HG03108 (cell line): ENCODE data around the gene SEMA3F.

ENCODE experiments used
- ATAC-seq: cut with Tn5 transposase; IDR thresholded peaks from one replicate; pipeline ENCODE4 v1.9.1; 2021; ENCODE audit warnings: moderate library complexity; ENCODE audit not compliant: unreplicated experiment

SEMA3F gene

GRCh38 chr3:50169232-50169832 lies 14.2 kb downstream of the SEMA3F start:
- no peak for ATAC-seq

- ATAC-seq, result no peak
Observed at GRCh38 chr3:50169858-50170257, 14.7 kb downstream of the SEMA3F start.

DNA sequence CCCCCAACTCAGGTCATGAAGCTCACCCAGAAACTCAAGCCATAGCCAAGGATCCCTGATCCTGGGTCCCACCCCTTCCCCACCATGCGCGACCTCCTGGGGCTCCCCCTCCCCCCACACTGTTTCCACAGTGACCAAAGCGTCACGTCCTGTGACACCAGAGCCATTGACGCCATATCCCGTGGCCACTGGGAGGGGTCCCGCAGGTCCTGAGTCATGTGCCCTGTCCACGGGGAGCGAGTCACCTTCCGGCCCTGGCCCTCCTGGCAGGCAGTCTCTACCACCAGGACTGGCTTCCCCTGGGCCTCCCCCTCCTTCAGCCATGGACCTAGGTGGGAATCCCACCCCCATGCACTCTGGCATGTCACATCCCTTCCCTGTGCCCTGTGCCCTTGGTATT lies 15.6 kb downstream of the SEMA3F start:
- no peak for ATAC-seq

DNA sequence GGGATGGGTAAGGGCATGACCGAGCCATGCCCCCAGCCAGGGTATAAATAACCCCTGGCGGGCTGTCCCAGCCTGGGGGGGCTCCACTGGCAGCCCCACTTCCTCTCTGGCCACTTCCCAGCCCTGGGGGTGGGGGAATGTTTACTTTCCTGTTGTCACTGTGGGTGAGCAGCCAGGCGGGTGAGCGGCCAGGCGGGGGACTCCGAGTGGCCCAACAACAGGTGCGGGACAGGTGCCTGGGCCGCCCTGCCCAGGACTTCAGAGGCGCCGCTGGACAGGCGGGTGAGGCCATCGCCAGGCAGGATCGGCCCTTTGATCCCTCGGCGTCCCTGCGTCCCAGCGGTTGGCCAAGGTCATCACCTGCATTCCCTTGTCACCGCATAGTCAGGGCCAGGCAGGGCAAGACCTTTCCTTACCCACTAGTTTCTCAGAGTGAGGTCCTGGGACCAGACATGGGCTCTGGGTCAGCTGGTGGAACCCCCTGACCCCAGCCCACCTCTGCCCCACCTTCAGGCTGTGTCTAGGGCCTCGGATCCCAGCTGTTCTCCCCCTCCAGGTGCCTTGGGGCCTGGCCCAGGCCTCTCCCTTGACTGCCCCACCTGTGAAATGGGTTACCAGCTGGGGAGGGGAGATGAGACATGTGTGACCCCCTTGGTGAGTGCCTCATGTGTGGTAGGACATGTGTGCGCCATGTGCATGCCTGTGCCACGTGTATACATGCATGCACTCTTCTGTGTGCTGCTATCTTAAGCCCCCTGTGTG lies 16.6 kb downstream of the SEMA3F start:
- no peak for ATAC-seq

DNA sequence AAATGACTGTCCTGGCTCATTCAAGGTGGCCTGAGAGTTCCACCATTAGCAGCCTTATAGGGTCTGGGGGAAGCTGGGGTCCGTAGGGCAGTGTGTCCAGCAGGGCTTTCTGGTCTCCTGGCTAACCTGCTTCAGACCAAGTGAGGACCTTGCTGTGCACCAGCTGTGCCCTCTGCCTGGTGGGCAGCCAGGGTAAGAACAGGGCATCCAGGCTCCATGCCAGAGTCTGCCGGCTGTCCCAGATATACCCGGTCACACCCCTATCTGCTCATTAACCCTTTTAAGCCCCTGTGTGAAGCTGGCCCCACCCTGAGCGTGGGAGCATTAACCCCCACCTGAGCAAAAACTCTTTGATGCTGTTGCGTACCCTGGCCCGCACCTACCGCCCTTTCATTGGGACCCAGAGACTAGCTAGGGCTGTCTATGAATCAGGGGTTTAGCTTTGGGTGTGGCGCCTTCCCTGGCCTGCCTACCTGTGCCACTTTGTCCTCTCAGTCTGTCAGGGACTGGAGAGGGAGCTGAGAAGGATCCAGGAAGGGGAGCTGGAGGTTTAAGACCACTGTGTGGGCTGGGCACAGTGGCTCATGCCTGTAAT lies 17.6 kb downstream of the SEMA3F start:
- no peak for ATAC-seq

DNA sequence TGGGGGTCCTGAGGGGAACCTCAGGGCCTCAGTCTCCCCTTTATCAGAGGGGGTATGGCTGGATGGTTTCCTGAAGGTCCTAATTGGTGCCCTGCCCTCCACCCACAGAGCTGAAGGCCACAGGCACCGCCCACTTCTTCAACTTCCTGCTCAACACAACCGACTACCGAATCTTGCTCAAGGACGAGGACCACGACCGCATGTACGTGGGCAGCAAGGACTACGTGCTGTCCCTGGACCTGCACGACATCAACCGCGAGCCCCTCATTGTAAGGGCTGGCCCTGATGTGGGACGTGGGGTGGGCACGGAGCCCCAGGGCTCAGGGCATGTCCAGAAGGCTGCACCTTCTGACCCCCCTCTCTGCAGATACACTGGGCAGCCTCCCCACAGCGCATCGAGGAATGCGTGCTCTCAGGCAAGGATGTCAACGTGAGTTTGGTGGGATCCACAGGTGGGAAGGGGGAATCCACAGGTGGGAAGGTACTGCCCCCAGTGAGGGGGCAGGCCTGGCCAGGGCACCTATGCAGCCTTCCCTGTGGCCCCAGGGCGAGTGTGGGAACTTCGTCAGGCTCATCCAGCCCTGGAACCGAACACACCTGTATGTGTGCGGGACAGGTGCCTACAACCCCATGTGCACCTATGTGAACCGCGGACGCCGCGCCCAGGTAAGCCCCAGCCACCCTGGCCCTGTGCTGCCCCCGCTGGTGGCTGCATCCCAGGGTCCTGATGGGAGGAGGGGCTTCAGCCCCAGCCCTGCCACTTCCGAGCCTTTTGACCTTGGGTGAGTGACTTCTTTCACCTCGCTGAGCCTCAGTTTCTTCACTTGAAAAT lies 18.8 kb downstream of the SEMA3F start:
- ATAC-seq, result no peak

DNA sequence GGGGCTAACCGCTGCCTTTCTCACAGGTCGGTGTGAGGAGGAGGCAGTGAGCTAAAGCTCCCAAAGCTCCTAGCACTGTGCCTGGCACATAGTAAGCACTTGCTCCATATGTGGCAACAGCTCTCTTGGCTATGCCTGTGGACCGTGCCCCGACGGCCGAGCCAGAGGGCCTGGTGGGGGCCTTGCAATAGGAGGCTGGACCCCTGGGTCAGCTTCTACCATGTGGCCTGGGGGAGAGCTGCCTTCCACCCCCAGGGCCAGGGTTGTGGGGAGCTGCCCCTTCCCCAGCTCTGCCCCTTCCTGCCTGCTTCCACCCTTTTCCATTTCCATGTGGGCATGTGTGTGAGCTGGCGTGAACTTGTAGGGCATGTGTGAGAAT lies 19.4 kb downstream of the SEMA3F start:
- ATAC-seq, result no peak

- no peak for ATAC-seq
Observed at GRCh38 chr3:50174947-50175524, 19.9 kb downstream of the SEMA3F start.

DNA sequence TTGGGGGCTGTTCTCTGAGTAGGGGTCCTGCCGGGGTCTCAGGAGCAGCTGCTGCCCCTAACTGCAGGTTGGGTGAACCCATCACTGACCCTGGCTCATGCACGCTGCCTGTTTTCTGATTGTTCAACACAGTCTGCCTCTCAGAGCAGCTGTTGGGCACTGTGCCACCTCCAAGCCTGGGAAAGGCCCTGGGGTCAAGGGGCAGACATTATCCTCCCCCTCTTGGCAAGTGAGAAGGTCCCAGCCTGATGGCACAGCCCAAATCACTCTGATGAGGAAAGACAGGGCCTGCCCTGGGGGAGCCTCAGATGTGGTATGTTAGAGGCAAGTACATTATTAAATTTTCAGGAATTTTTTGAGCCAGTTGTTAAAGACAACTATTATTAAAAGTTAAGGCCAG lies 22.2 kb downstream of the SEMA3F start:
- no peak for ATAC-seq

DNA sequence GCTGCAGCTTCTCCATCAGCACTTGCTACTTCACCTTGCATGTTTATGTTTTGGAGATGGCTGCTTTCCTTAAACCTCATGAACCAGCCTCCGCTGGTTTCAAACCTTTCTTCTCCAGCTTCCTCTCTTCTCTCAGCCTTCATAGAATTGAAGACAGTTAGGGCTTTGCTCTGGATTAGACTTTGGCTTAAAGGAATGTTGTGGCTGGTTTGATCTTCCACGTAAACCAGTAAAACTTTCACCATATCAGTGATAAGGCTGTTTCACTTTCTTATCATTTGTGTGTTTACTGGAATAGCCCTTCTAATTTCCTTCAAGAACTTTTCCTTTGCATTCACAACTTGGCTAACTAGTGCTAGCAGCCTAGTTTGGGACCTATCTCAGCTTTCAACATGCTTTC lies 24.6 kb downstream of the SEMA3F start:
- ATAC-seq, result no peak

DNA sequence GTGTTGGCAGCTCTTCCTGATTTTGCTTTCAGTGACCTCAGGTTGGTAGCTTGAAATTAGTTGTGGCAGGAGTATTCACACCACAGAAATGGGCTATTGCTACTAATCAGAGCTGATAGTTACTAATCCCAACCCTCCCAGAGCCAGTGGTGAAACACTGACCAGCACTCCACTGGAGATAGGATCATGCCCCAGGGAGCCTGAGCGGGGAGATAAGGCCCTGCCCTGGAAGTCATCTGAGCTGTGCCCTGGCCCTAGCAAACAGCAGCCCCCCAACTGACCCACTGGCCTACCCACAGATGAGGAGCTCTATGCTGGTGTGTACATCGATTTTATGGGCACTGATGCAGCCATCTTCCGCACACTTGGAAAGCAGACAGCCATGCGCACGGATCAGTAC lies 26.9 kb downstream of the SEMA3F start:
- no peak for ATAC-seq

- ATAC-seq, result no peak
Observed at GRCh38 chr3:50182533-50183099, 27.5 kb downstream of the SEMA3F start.

DNA sequence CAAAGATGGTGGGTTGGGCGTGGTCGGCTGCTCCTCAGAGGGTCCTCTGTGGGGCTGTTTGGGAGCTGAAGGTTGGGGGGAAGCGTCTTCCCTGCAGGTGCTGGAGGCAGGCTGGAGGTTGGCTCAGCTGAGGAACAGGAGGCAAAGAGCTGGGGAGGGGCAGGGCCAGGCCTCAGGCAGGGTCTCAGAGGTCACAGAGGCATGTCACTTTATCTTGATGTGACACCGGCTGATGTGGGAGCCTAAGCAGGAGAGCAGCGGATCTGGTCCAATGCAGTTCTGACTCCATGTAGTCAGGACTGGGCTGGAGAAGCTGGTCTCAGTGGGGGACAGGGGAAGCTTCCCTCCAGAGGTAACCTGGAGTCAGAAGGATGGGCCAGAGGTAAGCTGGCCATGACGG lies 28.6 kb downstream of the SEMA3F start:
- no peak for ATAC-seq

GRCh38 chr3:50184242-50184978 lies 29.3 kb downstream of the SEMA3F start:
- ATAC-seq, result no peak

DNA sequence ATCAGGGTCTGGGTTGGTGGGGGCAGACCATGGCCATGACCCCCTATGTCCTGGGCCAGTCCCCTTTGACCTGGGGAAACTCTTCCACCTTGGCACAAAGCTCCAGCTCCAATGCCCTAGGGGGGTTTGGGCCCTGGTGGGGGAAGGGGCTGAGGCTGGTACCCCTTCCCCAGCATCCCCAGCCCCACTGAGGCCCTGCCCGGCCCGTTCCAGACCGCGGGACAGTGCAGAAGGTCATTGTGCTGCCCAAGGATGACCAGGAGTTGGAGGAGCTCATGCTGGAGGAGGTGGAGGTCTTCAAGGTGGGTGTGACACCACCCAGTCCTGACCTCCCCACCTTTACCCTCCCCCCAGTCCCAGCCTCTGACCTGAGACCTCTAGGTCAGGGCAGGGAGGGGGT lies 30.1 kb downstream of the SEMA3F start:
- no peak for ATAC-seq

DNA sequence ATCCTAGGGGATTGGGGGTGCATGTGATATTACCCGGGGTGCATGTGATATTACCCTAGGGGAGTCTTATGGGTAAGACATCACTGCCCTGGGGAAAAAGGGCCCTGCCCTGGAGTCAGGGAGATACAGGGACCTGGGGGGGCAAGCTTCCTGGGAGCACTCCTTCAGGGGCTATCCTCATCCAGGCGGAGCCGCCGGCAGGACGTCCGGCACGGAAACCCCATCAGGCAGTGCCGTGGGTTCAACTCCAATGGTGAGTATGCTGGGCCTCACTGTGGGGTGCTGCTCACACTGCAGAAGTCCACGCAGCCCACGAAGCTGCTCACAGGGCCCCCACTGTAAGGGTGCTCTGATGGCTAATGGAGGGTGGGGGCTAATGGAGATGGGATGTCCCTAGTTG lies 31.0 kb downstream of the SEMA3F start:
- no peak for ATAC-seq

- ATAC-seq, result no peak
Observed at GRCh38 chr3:50187750-50188149, 32.6 kb downstream of the SEMA3F start.

GRCh38 chr3:50189274-50189673 lies 34.1 kb downstream of the SEMA3F start:
- no peak for ATAC-seq

DNA sequence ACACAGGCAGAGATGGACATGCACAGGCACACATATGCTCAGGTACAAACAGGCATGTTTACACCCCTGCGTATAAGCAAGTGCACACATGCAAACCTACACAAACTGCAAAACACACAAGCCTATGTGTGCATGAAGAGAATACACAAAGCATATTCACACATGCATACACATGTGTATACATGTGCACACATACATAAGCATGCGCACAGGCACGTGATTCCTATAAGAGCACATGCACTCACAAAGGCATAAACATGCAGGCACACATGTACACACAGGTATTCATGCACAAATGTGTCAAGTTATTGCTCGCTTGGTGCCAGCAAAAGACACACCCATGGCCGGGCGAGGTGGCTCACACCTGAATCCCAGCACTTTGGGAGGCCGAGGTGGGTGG lies 34.9 kb downstream of the SEMA3F start:
- no peak for ATAC-seq

GRCh38 chr3:50190936-50191660 lies 36.0 kb downstream of the SEMA3F start, which contains the start of gene GNAT1:
Gene GNAT1, plus strand, starts transcription at chr3:50191610. Its CDS starts 116 bp downstream, at chr3:50191726.
- ATAC-seq, result no peak
